Hepatocyte (in vitro differentiated cells): Measurements from ENCODE around the gene SCLT1.

ENCODE experiments used
- EZH2 ChIP-seq: fragments of 200-600 bp; sonication (generic); IDR thresholded peaks from 2 replicates; pipeline ENCODE4 v1.6.1; 2016; ENCODE audit warnings: antibody characterized with exemption, mild to moderate bottlenecking, borderline replicate concordance
- TF ChIP-seq, protein P1 (sequence below): fragments of 200-600 bp; sonication (generic); IDR thresholded peaks from 2 replicates; pipeline ENCODE4 v1.5.1; 2016; ENCODE audit warnings: antibody characterized with exemption, mild to moderate bottlenecking; ENCODE audit not compliant: poor library complexity

DNA sequence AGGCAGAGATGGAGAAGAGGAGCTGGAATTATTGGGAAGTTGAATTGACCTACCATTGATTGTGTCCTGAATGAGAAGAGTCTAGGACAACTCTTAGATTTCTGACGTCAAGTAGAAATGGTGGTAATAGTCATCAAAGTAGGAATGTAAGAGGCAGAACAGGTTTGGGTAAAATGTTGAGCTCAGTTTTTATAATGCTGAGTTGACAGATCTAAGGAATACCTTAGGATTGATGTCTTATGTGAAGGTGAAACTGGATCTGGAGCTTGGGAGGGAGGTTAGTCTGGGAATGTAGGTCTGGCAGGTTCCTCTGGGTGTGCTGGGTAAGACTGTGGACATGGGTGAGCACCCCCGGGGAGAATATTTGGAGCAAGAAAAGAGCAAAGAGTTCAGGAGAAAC lies 251.9 kb downstream of the SCLT1 start:
- TF ChIP-seq EZH2: no peak
- TF ChIP-seq, protein P1, sequence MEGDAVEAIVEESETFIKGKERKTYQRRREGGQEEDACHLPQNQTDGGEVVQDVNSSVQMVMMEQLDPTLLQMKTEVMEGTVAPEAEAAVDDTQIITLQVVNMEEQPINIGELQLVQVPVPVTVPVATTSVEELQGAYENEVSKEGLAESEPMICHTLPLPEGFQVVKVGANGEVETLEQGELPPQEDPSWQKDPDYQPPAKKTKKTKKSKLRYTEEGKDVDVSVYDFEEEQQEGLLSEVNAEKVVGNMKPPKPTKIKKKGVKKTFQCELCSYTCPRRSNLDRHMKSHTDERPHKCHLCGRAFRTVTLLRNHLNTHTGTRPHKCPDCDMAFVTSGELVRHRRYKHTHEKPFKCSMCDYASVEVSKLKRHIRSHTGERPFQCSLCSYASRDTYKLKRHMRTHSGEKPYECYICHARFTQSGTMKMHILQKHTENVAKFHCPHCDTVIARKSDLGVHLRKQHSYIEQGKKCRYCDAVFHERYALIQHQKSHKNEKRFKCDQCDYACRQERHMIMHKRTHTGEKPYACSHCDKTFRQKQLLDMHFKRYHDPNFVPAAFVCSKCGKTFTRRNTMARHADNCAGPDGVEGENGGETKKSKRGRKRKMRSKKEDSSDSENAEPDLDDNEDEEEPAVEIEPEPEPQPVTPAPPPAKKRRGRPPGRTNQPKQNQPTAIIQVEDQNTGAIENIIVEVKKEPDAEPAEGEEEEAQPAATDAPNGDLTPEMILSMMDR: no peak
